Suprapubic skin (tissue), 4 donors: Measurements from ENCODE around the gene AFF4.

Experiments
- CTCF ChIP-seq, 2 donors: fragments of 200-600 bp in 1 of 2; fragments of 450-650 bp in 1 of 2; sonication (generic) in 1 of 2; IDR thresholded peaks; one replicate each; pipeline ENCODE4 v1.5.1; 2016 to 2019; ENCODE audit warnings: antibody characterized with exemption in 2 of 2, mild to moderate bottlenecking in 1 of 2, moderate library complexity in 1 of 2
- EP300 ChIP-seq: sonication (generic); formaldehyde crosslinking; IDR thresholded peaks from one replicate; pipeline ENCODE4 v1.6.1; 2017; ENCODE audit warnings: antibody characterized with exemption
- POLR2A ChIP-seq, 2 donors: fragments of 450-650 bp; IDR thresholded peaks; one replicate each; pipeline ENCODE4 v1.6.1; 2017; ENCODE audit warnings: antibody characterized with exemption in 2 of 2, mild to moderate bottlenecking in 2 of 2, moderate library complexity in 2 of 2
- POLR2AphosphoS5 ChIP-seq, 3 donors: sonication (generic); formaldehyde crosslinking; IDR thresholded peaks; one replicate each; pipeline ENCODE4 v1.6.1; 2017; ENCODE audit warnings: antibody characterized with exemption in 3 of 3

- TF ChIP-seq CTCF (IDR thresholded peaks at IDR 0.05) (no peak), POLR2A (IDR thresholded peaks at IDR 0.05) (no peak), POLR2AphosphoS5 (IDR thresholded peaks at IDR 0.05) (no peak), EP300 (no peak)
Observed at GRCh38 chr5:132837868-132838267, 125.6 kb downstream of the AFF4 start.
